Central memory CD4-positive, alpha-beta T cell (primary cell): ENCODE results near the gene ADGRB3.

ENCODE experiments used
- DNase-seq: peaks from one replicate; pipeline ENCODE4 v3.0.0; 2022

Gene ADGRB3

GRCh38 chr6:69146385-69146784 lies 511.3 kb downstream of the ADGRB3 start:
- DNase-seq: no peak

- DNase-seq: no peak
Observed at GRCh38 chr6:69155467-69155866, 520.4 kb downstream of the ADGRB3 start.

GRCh38 chr6:69162811-69163210 lies 527.7 kb downstream of the ADGRB3 start:
- DNase-seq: no peak

DNA sequence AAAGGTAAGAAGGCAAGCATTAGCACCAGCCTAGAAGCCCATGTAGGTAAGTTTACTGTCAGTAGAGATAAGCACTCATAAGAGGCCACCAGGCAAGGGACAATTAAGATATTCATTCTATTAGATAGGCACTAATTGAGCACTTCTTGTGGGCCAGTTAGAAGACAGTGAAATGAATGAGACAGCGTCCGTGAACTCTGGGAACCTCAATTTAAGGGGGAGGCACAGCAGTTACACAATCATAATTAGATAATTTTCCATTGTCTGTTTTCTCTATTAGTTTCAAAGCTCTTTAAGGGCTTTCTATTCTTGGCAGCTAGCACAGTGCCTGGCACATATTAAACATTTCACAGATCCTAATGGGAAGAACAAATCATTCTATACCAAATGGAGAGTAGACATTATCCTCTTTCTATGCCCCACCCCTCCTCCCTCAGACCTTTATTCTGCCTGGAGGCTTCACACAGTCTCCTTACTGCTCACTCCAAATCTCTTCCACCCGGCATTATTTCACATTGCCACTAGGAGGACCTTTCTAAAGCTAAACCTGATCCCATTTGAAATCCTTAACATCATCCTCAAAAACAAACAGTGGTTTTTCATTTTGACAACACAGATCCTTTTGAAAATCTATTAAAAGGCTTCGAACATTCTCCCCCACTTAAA lies 529.6 kb downstream of the ADGRB3 start:
- no peak for DNase-seq

DNA sequence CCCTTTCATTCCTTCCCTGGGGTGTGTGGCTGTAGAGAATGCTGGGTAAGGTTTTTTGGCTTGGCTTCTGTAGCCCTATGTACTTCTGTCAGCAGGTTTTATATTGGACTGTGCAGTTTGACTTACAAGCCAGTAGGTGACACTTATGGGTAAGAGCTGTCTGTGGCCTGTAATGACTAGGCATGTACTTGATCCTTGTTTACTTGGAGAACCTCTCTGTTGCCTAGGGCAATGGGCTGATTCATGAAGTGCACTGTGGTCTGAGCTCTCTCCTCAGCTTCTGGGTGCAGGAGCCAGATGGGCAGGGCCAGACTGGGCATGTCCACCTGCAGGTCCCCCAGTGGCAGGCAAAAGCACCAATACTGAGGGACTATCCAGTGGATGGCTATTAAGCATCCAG lies 544.6 kb downstream of the ADGRB3 start:
- DNase-seq: no peak

DNA sequence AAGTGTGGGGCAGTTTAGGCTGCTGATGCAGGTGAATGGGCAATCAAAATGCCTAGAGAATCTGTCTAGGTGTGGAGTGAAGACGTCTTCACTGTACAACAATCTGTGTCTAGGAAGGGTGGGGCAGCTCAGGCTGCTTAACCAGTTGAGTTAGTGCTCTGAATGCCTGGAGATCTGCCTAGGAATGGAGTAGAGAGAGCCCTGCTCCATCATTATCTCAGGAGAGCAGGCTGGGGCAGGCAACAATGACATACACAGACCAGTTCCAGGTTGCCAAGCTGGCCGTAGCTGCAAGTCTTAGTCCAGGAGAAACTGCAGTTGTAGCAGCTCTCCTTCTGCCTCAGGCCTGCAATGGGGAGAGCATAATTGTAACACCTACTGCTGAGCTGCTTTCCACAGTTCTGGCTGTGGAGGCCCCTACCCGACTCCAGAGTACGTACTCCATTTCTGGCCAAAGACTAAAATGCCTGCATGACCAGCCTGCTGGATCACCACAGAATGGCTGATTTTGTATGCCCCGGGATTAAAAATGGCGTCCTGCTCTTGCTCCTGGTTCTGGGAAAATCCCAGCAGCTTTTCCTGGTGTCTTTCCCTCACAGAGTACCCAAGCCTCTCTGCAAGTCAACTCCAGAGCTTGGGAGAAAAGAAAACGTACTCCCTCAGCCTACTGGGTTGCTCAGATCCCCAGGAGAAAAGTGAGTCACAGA lies 545.4 kb downstream of the ADGRB3 start:
- no peak for DNase-seq

GRCh38 chr6:69181964-69182363 lies 546.9 kb downstream of the ADGRB3 start:
- no peak for DNase-seq

GRCh38 chr6:69185276-69185675 lies 550.2 kb downstream of the ADGRB3 start:
- DNase-seq: no peak

- DNase-seq: no peak
Observed at GRCh38 chr6:69202768-69203167, 567.7 kb downstream of the ADGRB3 start.

GRCh38 chr6:69216127-69216526 lies 581.0 kb downstream of the ADGRB3 start:
- DNase-seq: no peak

DNA sequence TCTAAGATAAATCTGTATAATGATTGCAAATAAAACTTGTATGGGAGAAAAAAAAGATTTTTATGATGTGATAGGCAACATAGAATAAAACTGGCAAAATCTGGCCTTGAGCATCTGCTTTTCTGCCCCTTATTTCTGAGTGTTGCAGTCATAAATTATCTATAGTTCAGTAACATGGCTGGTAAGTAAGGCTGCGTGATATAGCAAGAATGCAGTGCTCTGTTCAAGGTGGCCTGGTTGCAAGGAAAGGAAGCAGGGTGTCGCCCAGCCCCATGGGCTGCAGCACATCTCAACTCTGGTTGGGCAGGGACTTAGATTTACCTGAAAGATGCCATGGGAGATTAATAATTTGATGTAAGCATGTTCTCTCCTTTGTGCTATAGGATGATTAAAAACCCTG lies 582.3 kb downstream of the ADGRB3 start:
- DNase-seq: no peak

DNA sequence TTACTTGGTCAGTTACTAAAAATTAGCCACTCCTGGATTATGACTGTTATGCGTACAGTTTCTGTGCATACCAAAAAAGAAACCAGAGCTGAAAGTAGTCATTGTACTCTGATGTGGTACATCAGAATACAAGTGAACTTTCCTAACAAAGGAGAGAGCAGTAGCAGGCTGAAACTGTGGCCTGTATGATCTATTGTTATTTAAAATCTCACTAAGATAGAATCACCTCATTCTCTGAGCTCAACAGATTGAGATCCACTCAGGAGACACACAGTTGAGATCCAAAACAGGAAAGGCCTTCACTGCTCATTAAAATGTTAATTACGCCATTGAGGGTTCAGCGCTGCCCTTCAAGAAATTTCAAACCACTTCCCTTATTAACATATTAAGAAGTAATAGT lies 585.3 kb downstream of the ADGRB3 start:
- no peak for DNase-seq

- DNase-seq: no peak
Observed at GRCh38 chr6:69232008-69232407, 596.9 kb downstream of the ADGRB3 start.

GRCh38 chr6:69232496-69232895 lies 597.4 kb downstream of the ADGRB3 start:
- DNase-seq: no peak

DNA sequence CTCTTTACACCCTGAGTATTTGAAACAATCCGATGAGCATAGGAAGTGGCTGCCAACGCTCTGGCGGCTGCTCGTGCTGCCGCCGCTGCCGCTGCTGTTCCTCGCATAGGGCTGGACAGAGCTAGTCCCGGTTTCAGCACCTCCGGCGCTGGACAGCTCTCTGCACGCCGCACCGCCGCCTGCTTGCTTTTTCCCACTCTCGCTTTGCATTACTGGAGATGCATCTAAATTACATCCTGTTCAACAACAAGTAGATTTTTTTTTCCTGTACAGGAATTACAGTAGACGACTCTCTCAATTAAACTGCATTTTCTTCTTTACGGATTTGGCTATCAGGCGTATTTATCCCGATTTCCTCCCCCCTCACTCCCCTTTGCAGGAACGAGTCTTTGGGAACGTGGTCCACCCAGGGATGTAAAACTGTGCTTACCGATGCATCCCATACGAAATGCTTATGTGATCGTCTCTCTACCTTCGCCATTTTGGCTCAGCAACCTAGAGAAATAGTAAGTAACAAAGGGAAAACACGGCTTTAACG lies 597.9 kb downstream of the ADGRB3 start:
- peak; percentile 9 for DNase-seq

DNA sequence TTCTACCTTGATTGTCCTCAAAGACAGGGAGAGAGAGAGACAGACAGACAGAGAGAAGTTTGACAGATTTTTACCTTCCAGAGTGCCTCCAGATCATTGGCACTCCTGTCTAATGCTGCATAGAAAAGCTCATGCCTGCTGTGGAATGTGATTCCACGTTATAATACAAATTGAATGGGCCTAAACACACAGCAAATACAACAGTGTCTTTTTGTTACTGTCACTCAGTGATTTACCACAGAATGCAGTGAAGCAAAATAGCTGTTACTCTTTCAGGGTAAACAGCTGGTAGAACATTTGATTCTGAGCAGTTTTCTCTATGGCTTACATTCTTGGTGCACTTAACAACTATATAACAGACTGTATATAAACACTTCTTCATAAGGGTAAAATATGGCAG lies 603.0 kb downstream of the ADGRB3 start:
- DNase-seq: no peak

GRCh38 chr6:69246983-69247382 lies 611.9 kb downstream of the ADGRB3 start:
- no peak for DNase-seq

GRCh38 chr6:69261010-69261409 lies 625.9 kb downstream of the ADGRB3 start:
- DNase-seq: no peak

GRCh38 chr6:69263297-69263696 lies 628.2 kb downstream of the ADGRB3 start:
- DNase-seq: no peak

GRCh38 chr6:69265090-69265489 lies 630.0 kb downstream of the ADGRB3 start:
- no peak for DNase-seq

DNA sequence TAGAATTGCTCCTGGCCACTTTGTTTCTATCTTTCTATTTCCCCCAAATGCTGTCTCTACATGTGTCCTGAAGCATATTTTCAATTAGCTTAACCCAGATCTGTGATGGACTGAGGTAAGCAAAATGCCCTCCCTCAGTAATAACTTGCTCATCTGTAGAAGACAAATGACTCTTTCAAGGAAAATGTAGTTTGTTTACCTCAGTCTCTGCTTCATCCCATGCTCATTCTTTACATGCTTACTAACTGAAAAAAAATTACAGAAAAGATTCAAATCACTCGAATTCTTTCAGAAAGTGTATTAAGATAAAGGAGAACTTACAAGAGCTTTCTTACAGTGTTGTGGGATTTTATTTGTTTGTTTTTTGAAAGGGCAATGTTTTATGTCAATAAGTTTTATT lies 630.6 kb downstream of the ADGRB3 start:
- no peak for DNase-seq

- no peak for DNase-seq
Observed at GRCh38 chr6:69276204-69276603, 641.1 kb downstream of the ADGRB3 start.

GRCh38 chr6:69279805-69280204 lies 644.7 kb downstream of the ADGRB3 start:
- DNase-seq: no peak

- DNase-seq: no peak
Observed at GRCh38 chr6:69280858-69281257, 645.8 kb downstream of the ADGRB3 start.
